UCSD-AML1 (cell line): ENCODE results near the gene HSD3B1.
"Not testable (repeated sequence)": the region's sequence is repeated elsewhere in the genome, so short reads cannot be mapped to it uniquely, and the experiment has no call there.

Experiments
- DNase-seq: peaks from one replicate; lab custom pipeline; 2025; ENCODE audit not compliant: unreplicated experiment; lab: John Stamatoyannopoulos, UW

The HSD3B1 gene

GRCh38 chr1:119552656-119553055 lies 45.6 kb downstream of the HSD3B1 start:
- not testable (repeated sequence) for DNase-seq

DNA sequence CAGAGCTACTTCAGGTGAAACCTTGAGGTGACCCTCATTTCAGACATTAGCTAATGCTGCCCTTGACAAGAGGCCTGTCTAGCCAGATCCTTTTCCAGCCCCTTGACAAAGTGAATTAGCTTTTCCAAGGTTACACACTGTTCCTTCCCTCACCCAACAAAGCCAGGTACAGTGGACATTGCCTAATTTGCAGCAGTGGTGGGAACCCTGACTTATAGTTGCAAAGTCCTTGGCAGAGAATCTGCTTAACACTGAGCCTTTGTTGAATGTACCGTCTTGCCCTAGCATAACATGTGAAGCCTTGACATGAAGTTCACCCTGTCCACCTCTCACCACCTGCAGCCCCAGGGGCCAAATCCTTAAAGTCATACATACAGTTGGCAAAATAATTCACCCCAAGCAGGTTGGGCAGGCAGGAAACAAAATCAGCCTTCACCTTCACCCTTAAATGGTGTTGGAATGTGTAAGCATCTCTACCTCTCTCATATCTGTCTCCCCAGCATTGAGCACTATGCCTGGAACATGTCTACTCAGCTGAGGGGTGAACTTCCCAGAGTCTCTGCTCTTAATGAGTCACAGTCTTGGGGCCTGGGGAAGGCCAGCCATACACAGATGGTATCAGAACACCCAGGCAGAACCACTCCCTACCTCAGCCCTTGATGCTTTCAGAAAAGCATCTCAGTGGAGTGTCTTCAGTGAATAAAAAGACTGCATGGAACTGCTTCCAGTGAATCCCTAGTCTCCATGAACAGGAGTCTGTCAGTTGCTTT lies 46.5 kb downstream of the HSD3B1 start:
- not testable (repeated sequence) for DNase-seq

- DNase-seq: peak; percentile 22
Observed at GRCh38 chr1:119554183-119554582, 47.2 kb downstream of the HSD3B1 start.

DNA sequence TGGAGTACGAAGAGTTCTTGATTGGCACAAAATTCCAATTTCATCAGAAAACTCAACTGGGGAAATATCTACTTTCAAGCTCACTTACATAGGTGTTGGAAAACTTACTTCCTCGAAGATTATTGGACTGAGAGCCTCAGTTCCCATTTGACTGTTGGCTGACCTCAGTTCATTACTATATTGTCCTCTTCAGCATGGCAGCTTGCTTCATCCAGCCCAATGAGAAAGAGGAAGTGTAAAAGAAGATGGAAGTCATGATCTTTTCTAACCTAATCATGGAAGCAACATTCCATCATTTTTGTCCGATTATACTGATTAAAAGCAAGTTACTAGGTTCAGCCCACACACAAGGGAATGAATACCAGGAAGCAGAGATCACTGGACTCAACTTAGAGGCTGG lies 49.4 kb downstream of the HSD3B1 start:
- DNase-seq: no peak

DNA sequence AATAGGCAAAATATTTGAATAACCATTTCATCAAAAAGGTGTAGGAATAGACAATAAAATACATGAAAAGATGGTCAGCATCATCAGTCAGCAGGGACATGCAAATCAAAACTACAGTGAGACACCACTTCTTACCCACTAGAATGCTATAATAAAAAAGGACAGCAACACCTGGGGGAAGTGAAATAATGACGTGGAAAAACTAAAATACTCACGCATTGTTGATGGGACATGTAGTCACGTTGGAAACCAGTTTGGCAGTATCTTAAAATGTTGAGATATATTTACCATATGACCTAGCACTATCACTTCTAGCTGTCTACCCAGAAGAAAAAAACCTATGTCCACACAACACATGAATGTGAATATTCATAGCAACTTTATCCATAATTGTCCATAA lies 53.4 kb downstream of the HSD3B1 start:
- not testable (repeated sequence) for DNase-seq

DNA sequence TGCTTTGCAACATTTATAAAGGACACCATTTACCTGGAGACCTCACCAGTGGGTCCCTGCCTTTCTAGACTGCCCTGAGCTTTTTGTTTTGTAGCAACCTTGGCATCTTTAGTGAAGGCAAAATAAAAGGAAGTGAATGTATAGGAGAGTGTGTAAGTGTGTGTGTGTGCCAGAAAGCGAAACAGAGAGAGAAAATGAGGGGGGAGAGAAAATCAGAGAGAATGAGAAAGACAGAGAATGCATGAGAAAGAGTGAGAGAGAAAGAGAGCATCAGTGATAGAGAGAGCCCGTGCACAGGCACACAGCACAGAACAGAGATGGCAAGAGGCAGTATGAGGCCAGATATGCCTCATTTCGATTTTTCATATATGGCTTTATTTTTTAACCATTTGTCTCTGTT lies 57.5 kb downstream of the HSD3B1 start:
- DNase-seq: no peak
